ENCODE data around the gene INSIG1. TPM values are rescaled to one million over a fixed set of nuclear protein-coding genes. Genes with fewer than 3 reads are reported as not detected.

INSIG1 gene
- total and polyA plus RNA-seq, 2 of the 4 experiments (the other 2 are of a cell fraction), result 19.0 to 26.0 TPM

GRCh38 chr7:155344270-155344617 lies 46.6 kb downstream of the INSIG1 start:
- Histone ChIP-seq H3K9ac (ENCODE audit: low read depth, low read length) (no peak overlapping the region), H3K23ac (ENCODE audit: low read depth, low read length) (no peak overlapping the region), H4K8ac (ENCODE audit: low read depth in 2 of 2, low read length in 2 of 2) (no peak overlapping the region), H4K5ac (ENCODE audit: low read depth, low read length) (no peak overlapping the region), H3K27me3 (ENCODE audit: control insufficient read depth, insufficient read depth, low read length) (peaks cover 5% of the 10 kb centered on the region), H3K27ac (ENCODE audit: insufficient read depth, low read length) (no peak overlapping the region), H3K9me1 (ENCODE audit: insufficient read depth, low read length) (no peaks in the 10 kb centered on the region), H2BK15ac (ENCODE audit: low read depth, low read length) (no peak overlapping the region), H3K4me2 (ENCODE audit: low read depth, low read length) (no peak overlapping the region), H2BK20ac (ENCODE audit: low read depth, low read length) (no peak overlapping the region), H3K18ac (ENCODE audit: low read depth, low read length) (no peak overlapping the region), H3K4me1 (ENCODE audit: control insufficient read depth, insufficient read depth, low read length) (no peaks in the 10 kb centered on the region), H2AK9ac (replicated peaks; ENCODE audit: low read depth, low read length, poor library complexity) (no peak overlapping the region), H3K79me1 (ENCODE audit: low read depth in 1 of 2, low read length in 2 of 2) (no peaks in the 10 kb centered on the region), H3K4ac (ENCODE audit: low read depth, low read length) (no peak overlapping the region), H3K9me3 (ENCODE audit: control insufficient read depth, insufficient read depth, low read length) (no peaks in the 10 kb centered on the region), H3K56ac (ENCODE audit: extremely low read depth, insufficient read depth, low read length) (no peak overlapping the region), H3K14ac (replicated peaks; ENCODE audit: low read depth, low read length) (no peak overlapping the region), H2BK120ac (ENCODE audit: low read depth, low read length) (no peak overlapping the region), H4K91ac (ENCODE audit: insufficient read depth, low read depth, low read length) (no peak overlapping the region), H2AFZ (replicated peaks; ENCODE audit: low read length, poor library complexity) (no peak overlapping the region), H2AK5ac (ENCODE audit: low read depth, low read length) (no peak overlapping the region), H3K4me3 (ENCODE audit: insufficient read depth, low read depth, low read length) (no peak overlapping the region), H3K36me3 (ENCODE audit: control insufficient read depth, insufficient read depth, low read length) (no peaks in the 10 kb centered on the region), H2BK5ac (ENCODE audit: low read depth, low read length, poor library complexity, severe bottlenecking) (no peak overlapping the region), H4K20me1 (ENCODE audit: insufficient read depth, low read length) (no peaks in the 10 kb centered on the region)
- ChIA-PET CTCF (interaction anchor here (0.5 to 1.4 kb wide), 8 partner anchors 20 to 430 kb away, joined by 3 to 9 read pairs (median 4); no protein-coding TSS in a partner anchor), POLR2A (ENCODE audit: unreplicated experiment) (no interaction called here)
- dilution Hi-C loops (cut with HindIII; ENCODE audit: low sequenced_read_pairs, unreplicated experiment) (no loop called here), intact Hi-C loops (cut with micrococcal nuclease) (loop anchor here (2.0 to 10.0 kb wide), 2 partner anchors 47 to 339 kb away; partner anchors contain the start of genes INSIG1 and PAXIP1), in situ Hi-C loops (cut with MboI; ENCODE audit: low sequenced_read_pairs) (loop anchor here (10.0 kb wide), 2 partner anchors 149 to 419 kb away; no protein-coding TSS in a partner anchor)
- ATAC-seq (ENCODE audit: low read depth), result no peak
- DNase-seq, result no peak
- no peak for TF ChIP-seq MXI1 (IDR thresholded peaks at IDR 0.05; ENCODE audit: borderline replicate concordance, low read depth, low read length)
- TF ChIP-seq RAD21 (IDR thresholded peaks at IDR 0.05; ENCODE audit: low read length), result no peak
- no peak for TF ChIP-seq POLR2A (IDR thresholded peaks at IDR 0.05; ENCODE audit: low read depth, low read length)
- TF ChIP-seq CEBPB (IDR thresholded peaks at IDR 0.05; ENCODE audit: low read depth, low read length), result no peak
- TF ChIP-seq MAFK (IDR thresholded peaks at IDR 0.05; ENCODE audit: low read depth, low read length), result no peak
- TF ChIP-seq, protein P1, sequence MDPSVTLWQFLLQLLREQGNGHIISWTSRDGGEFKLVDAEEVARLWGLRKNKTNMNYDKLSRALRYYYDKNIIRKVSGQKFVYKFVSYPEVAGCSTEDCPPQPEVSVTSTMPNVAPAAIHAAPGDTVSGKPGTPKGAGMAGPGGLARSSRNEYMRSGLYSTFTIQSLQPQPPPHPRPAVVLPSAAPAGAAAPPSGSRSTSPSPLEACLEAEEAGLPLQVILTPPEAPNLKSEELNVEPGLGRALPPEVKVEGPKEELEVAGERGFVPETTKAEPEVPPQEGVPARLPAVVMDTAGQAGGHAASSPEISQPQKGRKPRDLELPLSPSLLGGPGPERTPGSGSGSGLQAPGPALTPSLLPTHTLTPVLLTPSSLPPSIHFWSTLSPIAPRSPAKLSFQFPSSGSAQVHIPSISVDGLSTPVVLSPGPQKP (IDR thresholded peaks at IDR 0.05; ENCODE audit: borderline replicate concordance, low read depth, low read length), result no peak
- TF ChIP-seq SMC3 (IDR thresholded peaks at IDR 0.05; ENCODE audit: low read depth, low read length), result no peak
- TF ChIP-seq CTCF (conservative IDR thresholded peaks at IDR 0.05; ENCODE audit: low read depth, low read length), result no peak
- no peak for TF ChIP-seq NFE2L2 (IDR thresholded peaks at IDR 0.05; ENCODE audit: low read depth, low read length)
- no peak for TF ChIP-seq CHD1 (IDR thresholded peaks at IDR 0.05; ENCODE audit: low read depth, low read length)
- no peak for TF ChIP-seq MAZ (IDR thresholded peaks at IDR 0.05; ENCODE audit: borderline replicate concordance, low read depth, low read length)
- TF ChIP-seq, protein P2, sequence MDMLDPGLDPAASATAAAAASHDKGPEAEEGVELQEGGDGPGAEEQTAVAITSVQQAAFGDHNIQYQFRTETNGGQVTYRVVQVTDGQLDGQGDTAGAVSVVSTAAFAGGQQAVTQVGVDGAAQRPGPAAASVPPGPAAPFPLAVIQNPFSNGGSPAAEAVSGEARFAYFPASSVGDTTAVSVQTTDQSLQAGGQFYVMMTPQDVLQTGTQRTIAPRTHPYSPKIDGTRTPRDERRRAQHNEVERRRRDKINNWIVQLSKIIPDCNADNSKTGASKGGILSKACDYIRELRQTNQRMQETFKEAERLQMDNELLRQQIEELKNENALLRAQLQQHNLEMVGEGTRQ (IDR thresholded peaks at IDR 0.05; ENCODE audit: low read depth, low read length), result no peak
- TF ChIP-seq FOS (IDR thresholded peaks at IDR 0.05; ENCODE audit: low read depth, low read length), result no peak
- TF ChIP-seq RCOR1 (IDR thresholded peaks at IDR 0.05; ENCODE audit: insufficient replicate concordance, low read length), result no peak
- no peak for TF ChIP-seq RFX5 (IDR thresholded peaks at IDR 0.05; ENCODE audit: low read depth, low read length)
- no peak for TF ChIP-seq BHLHE40 (IDR thresholded peaks at IDR 0.05; ENCODE audit: low read depth, low read length)
- 40% methylated on average over 6 of the region's 16 CpGs; no CpG with 5 or more reads in 1 of the 2 experiments for WGBS, 2 experiments (ENCODE audit: extremely low coverage in 2 of 2, insufficient read length in 1 of 2)
- no TSS peak for BruUV-seq (replicated peaks)

All from IMR-90 (cell line).